Stromal cell of bone marrow (primary cell): ENCODE results near the gene RBM22.

Experiments
- DNase-seq: peaks from one replicate; pipeline ENCODE4 v3.0.0-alpha.2; 2012; ENCODE audit warnings: low read depth

The RBM22 gene

GRCh38 chr5:150672237-150672883, 28.5 kb downstream of the RBM22 start:
- no peak for DNase-seq

DNA sequence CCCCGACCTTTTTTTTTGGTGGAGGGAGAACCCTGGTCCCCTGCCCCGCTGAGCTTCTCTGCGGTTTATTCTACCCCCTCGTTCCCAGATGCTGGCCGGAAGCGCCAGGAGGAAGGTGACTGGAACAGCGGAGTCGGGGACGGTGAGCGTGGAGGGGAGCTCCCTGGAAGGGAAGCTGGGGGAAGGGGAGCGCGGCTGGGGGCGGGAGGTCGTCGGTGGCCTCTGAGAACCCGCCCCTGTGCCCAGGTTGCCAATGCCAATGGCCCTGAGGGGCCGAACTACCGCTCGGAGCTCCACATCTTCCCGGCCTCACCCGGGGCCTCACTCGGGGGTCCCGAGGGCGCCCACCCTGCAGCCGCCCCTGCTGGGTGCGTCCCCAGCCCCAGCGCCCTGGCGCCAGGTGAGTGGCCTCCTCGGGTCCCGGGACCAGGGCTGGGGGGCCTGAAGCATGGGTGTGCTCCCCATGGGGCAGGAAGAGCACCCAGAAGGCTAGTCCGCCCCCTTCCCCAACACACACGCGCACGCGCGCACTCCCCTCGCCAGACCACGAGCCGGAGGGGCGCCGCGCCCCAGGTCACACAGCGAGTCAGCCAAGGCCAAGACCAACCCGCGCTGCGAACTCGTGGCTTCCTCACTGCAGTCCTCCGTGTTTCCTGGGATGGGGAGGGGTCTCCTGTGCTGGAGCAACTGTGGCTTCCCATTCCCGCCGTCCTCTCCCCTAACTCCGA, 29.2 kb downstream of the RBM22 start:
- DNase-seq = no peak

DNA sequence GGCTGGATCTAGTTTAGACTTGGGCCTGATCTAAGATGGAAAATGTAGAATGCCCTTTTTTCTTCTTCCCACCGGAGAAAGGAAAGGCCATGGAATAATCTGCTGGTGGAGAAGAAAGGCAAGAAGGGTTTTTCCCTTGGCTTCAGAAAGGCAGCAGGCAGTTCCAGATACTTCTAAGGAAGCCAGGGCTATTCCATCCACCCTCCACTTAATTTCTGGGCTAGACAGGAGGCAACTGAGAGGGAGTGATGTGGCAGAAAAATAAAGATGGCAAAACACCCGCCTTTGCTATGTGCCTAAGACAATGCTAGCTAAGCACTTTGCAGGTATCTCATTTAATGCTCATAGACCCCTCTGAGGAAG, 29.9 kb downstream of the RBM22 start:
- DNase-seq = no peak

DNA sequence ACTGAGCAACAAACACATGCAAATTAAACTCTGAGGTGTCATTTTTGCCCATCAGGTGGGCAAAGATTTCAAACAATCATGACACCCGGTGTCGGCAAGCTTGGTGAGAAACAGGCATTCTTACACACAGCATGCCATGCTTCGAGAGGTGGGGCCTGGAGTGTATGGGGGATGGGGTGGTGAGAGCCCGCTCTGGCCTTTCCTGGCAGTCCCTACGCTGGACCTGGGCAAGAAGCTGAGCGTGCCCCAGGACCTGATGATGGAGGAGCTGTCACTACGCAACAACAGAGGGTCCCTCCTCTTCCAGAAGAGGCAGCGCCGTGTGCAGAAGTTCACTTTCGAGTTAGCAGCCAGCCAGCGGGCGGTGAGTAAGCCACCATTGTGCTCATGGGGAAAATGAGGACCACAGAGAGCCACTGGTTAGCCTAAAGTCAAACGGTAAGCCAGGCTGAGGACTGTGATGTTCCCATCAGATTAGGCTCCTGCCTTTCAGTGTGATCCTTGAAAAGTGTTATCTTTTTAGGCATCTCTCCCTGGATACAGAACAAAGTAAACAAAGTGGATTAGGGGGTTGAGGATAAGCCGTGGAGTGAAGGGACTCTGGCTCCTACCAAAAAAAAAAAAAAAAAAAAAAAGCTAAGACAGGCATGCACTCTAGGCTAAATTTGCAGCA, 30.5 kb downstream of the RBM22 start:
- DNase-seq = no peak

GRCh38 chr5:150665044-150665443, 35.8 kb downstream of the RBM22 start:
- DNase-seq = no peak

GRCh38 chr5:150663936-150664335, 36.9 kb downstream of the RBM22 start:
- DNase-seq = no peak

DNA sequence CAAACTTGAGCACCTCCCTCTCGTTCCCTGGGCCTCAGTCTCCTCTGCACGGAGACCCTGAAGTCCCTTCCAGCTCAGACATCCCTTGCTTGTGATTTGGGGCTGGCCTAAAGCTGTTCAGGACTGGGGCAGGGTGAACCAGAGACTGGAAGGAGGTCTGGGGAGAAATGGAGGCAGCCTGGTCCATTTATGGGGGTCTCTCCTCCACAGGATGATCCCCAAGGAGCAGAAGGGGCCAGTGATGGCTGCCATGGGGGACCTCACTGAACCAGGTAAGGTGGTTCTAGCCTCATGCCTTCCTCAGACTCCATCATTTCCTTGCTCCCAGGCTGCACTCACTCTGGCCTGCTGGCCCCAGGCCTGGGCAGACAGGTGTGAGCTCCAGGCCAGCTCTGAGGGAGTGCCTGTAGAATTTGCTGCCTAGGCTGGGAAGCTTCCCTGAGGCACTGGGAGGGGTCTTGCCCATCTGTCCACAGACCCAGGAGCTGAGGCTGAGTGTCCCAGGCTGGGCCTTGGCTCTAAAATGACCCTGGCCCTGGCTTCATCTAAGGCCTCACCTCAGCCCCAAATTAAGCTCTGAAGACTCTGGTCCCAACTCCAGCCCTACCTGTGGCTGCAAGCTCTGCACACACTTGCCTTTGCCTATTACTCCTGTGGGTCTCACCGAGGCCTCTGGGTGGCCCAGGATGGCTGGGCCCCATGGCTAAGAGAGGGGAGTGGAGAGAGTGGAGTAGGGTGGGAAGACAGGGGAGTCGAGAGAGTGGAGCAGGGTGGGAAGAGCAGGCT, 37.9 kb downstream of the RBM22 start:
- DNase-seq = no peak

DNA sequence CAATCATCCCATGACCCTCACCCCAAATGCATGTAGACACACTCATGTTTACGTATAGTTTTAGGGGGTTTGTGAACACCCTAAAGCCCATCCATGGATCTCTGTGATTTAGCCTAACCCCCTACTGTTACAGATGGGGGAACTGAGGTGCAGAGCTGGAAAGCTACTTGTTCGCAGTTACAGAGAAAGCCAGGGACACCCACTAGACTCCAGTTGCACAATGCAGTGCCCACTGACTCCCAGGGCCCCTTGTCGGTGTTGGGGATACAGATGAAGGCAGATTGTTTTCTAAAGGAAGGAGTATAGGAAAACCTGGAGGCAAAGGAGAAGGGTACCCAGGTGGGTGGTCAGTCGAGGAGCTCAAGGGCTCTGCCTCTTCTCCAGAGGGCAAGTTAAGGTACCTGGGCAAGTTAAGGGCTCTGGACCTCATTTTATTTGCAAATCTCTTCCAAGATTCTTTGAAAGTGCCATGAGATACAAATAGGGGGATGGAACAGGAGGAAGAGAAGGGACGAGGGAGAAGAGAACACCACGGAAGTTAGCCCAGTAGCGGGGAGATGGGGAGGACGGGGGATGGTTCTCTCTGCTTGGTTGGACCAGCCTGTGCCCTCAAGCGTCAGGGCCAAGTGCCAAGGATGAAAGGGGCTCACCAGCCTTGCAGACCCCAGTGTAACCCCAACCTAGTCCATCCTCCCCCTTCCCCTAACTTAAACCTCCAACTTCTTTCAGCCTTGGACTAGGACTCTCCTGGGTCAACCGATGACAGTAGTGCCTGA, 38.9 kb downstream of the RBM22 start:
- no peak for DNase-seq

- DNase-seq = no peak
These were observed 39.8 kb downstream of the RBM22 start, which contains the start of gene MYOZ3 for GRCh38 chr5:150661086-150661485. TSS of gene MYOZ3 (plus strand) at chr5:150661251. CDS start at chr5:150662942, 1,691 bp downstream.

GRCh38 chr5:150660108-150660831, 40.6 kb downstream of the RBM22 start:
- DNase-seq = no peak

DNA sequence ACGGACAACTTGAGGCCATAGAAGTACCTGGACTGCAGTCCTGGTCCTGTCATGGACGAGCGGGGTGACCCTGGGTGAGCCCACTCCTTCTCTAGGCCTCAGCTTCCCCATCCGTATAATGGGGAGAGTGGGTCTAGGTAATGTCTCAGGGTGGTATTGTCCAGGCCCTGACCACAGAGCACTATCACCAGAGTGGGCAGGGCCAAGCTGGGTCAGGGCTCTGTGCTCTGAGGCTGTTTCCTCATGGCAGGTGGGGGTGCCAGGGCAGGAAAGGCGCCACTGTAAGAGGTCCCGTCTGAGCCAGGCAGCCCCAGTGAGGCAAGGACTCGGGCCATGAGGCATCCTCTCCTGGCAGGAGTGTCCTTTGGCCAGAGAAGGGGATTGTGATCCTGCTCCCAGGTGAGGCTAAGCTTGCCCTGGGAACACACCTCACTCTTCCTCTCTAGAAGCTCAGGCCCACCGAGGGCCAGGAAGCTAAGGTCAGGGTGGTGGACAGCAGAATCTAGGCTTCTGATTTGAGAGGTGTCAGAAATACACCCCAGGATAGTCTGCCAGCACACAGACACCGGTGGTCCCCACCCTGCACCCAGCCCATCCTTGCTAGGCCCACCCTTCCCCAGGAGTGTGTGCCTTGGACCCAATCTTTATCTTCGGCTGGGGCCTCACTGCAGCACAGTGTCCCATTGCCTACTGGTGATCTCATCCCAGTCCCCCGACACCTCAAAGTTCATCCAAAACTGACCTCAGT, 41.3 kb downstream of the RBM22 start:
- DNase-seq = no peak

DNA sequence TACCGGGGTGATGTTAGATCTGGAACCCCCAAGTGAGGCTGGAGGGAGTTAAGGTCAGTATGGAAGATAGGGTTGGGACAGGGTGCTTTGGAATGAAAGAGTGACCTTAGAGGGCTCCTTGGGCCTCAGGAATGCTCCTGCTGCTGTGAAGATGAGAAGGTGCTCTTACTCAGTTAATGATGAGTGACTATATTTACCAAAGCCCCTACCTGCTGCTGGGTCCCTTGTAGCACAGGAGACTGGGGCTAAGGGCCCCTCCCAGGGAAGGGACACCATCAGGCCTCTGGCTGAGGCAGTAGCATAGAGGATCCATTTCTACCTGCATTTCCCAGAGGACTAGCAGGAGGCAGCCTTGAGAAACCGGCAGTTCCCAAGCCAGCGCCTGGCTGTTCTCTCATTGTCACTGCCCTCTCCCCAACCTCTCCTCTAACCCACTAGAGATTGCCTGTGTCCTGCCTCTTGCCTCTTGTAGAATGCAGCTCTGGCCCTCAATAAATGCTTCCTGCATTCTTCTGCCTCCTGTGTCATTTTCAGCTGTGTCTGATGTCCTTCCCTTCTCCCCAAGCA, 42.1 kb downstream of the RBM22 start:
- DNase-seq = no peak

- no peak for DNase-seq
These were observed 42.7 kb downstream of the RBM22 start for GRCh38 chr5:150658121-150658520.

DNA sequence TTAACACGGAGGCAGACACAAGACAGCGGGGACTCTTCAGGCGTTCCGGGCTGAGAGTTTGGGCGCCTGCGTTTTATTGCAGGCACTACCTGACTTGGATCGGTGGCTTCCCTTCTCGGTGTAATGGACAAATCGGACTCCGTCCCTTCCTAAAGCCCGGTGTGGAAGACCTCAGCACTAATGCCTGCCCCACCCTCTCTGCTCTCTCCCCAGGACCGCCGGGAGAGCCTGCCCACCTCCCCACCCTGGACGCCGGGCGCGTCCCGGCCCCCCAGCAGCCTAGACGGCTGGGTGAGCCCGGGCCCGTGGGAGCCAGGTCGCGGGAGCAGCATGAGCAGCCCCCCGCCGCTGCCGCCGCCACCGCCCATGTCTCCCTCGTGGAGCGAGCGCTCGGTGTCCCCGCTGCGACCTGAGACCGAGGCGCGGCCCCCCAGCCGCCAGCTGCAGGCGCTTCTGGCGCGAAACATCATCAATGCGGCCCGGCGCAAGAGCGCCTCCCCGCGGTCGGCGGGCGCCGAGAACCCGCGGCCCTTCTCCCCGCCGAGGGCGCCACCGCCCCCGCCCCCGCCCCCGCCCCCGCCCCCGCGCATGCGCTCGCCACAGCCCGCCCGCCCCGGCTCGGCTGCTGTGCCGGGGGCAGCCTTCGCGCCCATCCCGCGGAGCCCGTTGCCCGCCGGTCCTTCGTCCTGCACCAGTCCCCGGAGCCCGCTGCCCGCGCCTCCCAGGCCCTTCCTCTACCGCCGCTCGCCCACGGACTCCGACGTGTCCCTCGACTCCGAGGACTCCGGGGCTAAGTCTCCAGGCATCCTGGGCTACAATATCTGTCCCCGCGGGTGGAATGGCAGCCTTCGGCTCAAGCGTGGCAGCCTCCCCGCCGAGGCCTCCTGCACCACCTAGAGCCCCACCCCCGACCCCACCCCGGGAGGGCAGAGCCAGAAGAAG, 44.4 kb downstream of the RBM22 start:
- DNase-seq = no peak

GRCh38 chr5:150655221-150655620, 45.6 kb downstream of the RBM22 start:
- no peak for DNase-seq

DNA sequence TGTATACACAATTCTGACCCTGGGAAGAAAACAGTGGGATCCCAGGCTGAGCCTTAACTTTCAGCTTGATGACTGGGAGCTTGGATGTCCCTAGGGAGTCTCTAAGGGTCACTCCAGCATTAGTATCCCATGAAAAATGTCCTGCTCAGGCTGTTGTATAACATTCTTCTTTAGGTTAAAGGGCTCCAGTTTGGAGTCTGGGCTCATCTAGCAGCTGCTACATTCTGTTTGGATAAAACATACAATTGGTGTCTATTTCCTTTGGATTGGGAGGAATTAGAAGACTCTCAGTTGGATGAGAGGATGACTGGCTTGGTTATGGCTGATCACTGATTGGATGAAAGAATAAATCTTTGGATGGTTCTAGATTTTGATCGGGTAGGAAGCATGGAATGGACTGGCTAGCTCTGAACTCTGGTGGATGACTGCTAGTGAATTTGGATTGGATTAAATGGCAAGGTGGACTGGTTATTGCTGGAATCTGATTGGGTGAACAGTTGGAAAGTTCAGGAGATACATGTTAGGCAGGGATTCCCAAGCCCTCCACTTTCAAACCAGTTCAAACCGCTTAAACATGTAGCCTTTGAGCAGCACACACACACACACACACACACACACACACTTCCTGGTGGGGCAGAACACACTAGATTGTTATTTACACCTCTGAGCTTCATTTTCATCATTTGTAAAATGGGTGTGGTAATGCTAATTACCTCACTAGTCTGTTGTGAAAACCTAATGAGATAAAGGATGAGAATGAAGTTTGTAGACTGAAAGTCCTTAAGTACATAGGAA, 46.9 kb downstream of the RBM22 start:
- DNase-seq = no peak

GRCh38 chr5:150653145-150653761, 47.6 kb downstream of the RBM22 start:
- no peak for DNase-seq
